HepG2 (cell line): ENCODE data around the gene MMP7. TPM values are rescaled to one million over a fixed set of nuclear protein-coding genes. Genes with fewer than 3 reads are reported as not detected.

ENCODE experiments used
- ATAC-seq: fragments of 200-7000 bp; cut with Tn5 transposase; 3 replicates; pipeline ENCODE4 v1.9.1; 2020; ENCODE audit warnings: mild to moderate bottlenecking, moderate library complexity
- BruUV-seq: library from RNA; stranded (reverse); fragments of 400-500 nt; replicated peaks from 2 replicates; lab custom pipeline; 2021; lab: Mats Ljungman, UMichigan
- CTCF ChIA-PET: fragments of 300-600 bp; formaldehyde crosslinking; extraction: SDS; loops from one replicate; lab custom pipeline; 2021; ENCODE audit warnings: low total read pairs, inconsistent platforms, low intra/inter-chr PET ratio; lab: Yijun Ruan, JAX
- POLR2A ChIA-PET: fragments of 350-600 bp; sonication (Branson Sonifier 250); formaldehyde crosslinking; loops from one replicate; lab custom pipeline; 2020; ENCODE audit warnings: antibody characterized with exemption, inconsistent platforms; lab: Yijun Ruan, JAX
- DNase-seq: peaks from one replicate; pipeline ENCODE4 v3.0.0-alpha.2; 2015; ENCODE audit warnings: low spot score
- FAIRE-seq: peaks from 3 replicates; lab custom pipeline; 2011; peaks lifted over from hg19 to GRCh38; lab: Jason Lieb, UNC
- H2AFZ ChIP-seq: one replicate; pipeline ENCODE4 v1.6.1; 2011; ENCODE audit warnings: low read length, inconsistent platforms
- H3K27ac ChIP-seq: fragments of 300-600 bp; 3 replicates; pipeline ENCODE4 v1.8.0; 2011; ENCODE audit warnings: mixed run types, mild to moderate bottlenecking, mixed read lengths, low read length, inconsistent platforms; ENCODE audit not compliant: insufficient read depth; ENCODE audit errors: extremely low read length
- H3K27me3 ChIP-seq, 2 experiments: fragments of 200-600 bp in 1 of 2; 2 replicates in 1 of 2; 3 replicates in 1 of 2; pipeline versions ENCODE4 v1.6.0 to v1.8.0; 2011; ENCODE audit warnings: low read length in 2 of 2, mild to moderate bottlenecking in 2 of 2, moderate library complexity in 2 of 2, inconsistent platforms in 1 of 2; ENCODE audit not compliant: insufficient read depth in 2 of 2, control insufficient read depth in 1 of 2
- H3K36me3 ChIP-seq, 2 experiments: fragments of 200-600 bp in 1 of 2; replicated peaks in 1 of 2; 2 replicates in 1 of 2; 3 replicates in 1 of 2; pipeline versions ENCODE4 v1.5.1 to v1.8.0; 2011; ENCODE audit warnings: low read length in 2 of 2, inconsistent platforms in 1 of 2; ENCODE audit not compliant: insufficient read depth in 2 of 2, control insufficient read depth in 1 of 2
- H3K4me1 ChIP-seq: 2 replicates; pipeline ENCODE4 v1.5.1; 2012; ENCODE audit warnings: low read length, inconsistent platforms; ENCODE audit not compliant: insufficient read depth
- H3K4me2 ChIP-seq: 2 replicates; pipeline ENCODE4 v1.6.0; 2011; ENCODE audit warnings: low read depth, low read length, inconsistent platforms
- H3K4me3 ChIP-seq, 3 experiments: fragments of 200-600 bp in 1 of 3; sonication (generic), shearing (Covaris generic) in 1 of 3; replicated peaks in 1 of 3; 2 replicates each; pipeline ENCODE4 v1.5.1; 2011 to 2016; ENCODE audit warnings: low read length in 3 of 3, inconsistent platforms in 2 of 3, low read depth in 2 of 3, mild to moderate bottlenecking in 2 of 3, control low read depth in 1 of 3, mixed read lengths in 1 of 3; ENCODE audit not compliant: insufficient read depth in 1 of 3
- H3K79me2 ChIP-seq: one replicate; pipeline ENCODE4 v1.6.1; 2011; ENCODE audit warnings: low read length, inconsistent platforms; ENCODE audit not compliant: insufficient read depth
- H3K9ac ChIP-seq: 2 replicates; pipeline ENCODE4 v1.6.0; 2011; ENCODE audit warnings: mild to moderate bottlenecking, low read depth, low read length, inconsistent platforms; ENCODE audit not compliant: insufficient read depth
- H3K9me3 ChIP-seq: 2 replicates; pipeline ENCODE4 v1.5.1; 2012; ENCODE audit warnings: mild to moderate bottlenecking, low read length
- H4K20me1 ChIP-seq: 2 replicates; pipeline ENCODE4 v1.6.0; 2011; ENCODE audit warnings: inconsistent platforms, mild to moderate bottlenecking, low read length, moderate library complexity; ENCODE audit not compliant: insufficient read depth
- CEBPB ChIP-seq: IDR thresholded peaks from 2 replicates; pipeline ENCODE4 v1.6.1; 2011; ENCODE audit warnings: low read depth, low read length, improper control_type of control experiment, borderline replicate concordance
- CEBPG ChIP-seq: IDR thresholded peaks from 2 replicates; pipeline ENCODE4 v1.6.1; 2016
- WGBS: methylation state at CpG from one replicate; pipeline ENCODE4 v1.1.6; 2017; ENCODE audit warnings: low lambda C conversion rate; 5-methylcytosine and 5-hydroxymethylcytosine counted together
- in situ Hi-C: cut with HindIII; loops from 2 replicates; pipeline ENCODE4 v1.10.0; 2017; ENCODE audit warnings: low pct_unique_long_range_greater_than_20kb; ENCODE audit not compliant: extremely low pct_ligation_motif_present
- intact Hi-C: fragments of 100-400 bp; cut with micrococcal nuclease; formaldehyde crosslinking; loops from one replicate; pipeline ENCODE4 v1.10.0; 2022; ENCODE audit not compliant: unreplicated experiment
- polyA plus RNA-seq, 8 experiments: library from polyadenylated mRNA; depleted of rRNA in 3 of 8; stranded (reverse) in 7 of 8; unstranded in 1 of 8; fragments of >200 nt; fragmentation: Illumina TruSeq in 4 of 8; extraction: Trizol in 4 of 8; gene quantifications; 2 replicates each; pipeline versions ENCODE4 v1.2.1 to v1.2.3, GENCODE V29; 2011 to 2016; ENCODE audit warnings: low read depth in 4 of 8, missing spikeins in 1 of 8, mixed read lengths in 1 of 8; ENCODE audit not compliant: insufficient read depth in 1 of 8
- total RNA-seq, 5 experiments: library from RNA; depleted of rRNA; stranded (reverse); fragments of >200 nt; fragmentation: Illumina TruSeq; extraction: Trizol; gene quantifications; 2 replicates each; pipeline ENCODE4 v1.2.3, GENCODE V29; 2016; ENCODE audit warnings: low read depth in 1 of 5
- TF ChIP-seq, protein P1 (sequence below): sonication (generic); formaldehyde crosslinking; IDR thresholded peaks from 2 replicates; pipeline ENCODE4 v1.4.0; 2020; ENCODE audit warnings: missing genetic modification reagents, borderline replicate concordance
- TF ChIP-seq, protein P2 (sequence below): sonication (generic); formaldehyde crosslinking; IDR thresholded peaks from 2 replicates; pipeline ENCODE4 v1.8.0; 2023; ENCODE audit warnings: mild to moderate bottlenecking, missing genetic modification reagents
- TF ChIP-seq, protein P3 (sequence below), 2 experiments: fragments of 450-650 bp in 1 of 2; sonication (generic) in 1 of 2; formaldehyde crosslinking; IDR thresholded peaks; 2 replicates each; pipeline versions ENCODE4 v1.5.0 to v1.8.0; 2020 to 2022; ENCODE audit warnings: mild to moderate bottlenecking in 1 of 2, missing genetic modification reagents in 1 of 2
- TF ChIP-seq, protein P4 (sequence below): sonication (generic); formaldehyde crosslinking; IDR thresholded peaks from 2 replicates; pipeline ENCODE4 v1.5.0; 2020; ENCODE audit warnings: missing genetic modification reagents

Gene MMP7
- total and polyA plus RNA-seq, 2 of the 13 experiments (the other 11 are each of a cell fraction or from before 2014, with no cell fraction given), result 0.17 TPM; not detected in 1

DNA sequence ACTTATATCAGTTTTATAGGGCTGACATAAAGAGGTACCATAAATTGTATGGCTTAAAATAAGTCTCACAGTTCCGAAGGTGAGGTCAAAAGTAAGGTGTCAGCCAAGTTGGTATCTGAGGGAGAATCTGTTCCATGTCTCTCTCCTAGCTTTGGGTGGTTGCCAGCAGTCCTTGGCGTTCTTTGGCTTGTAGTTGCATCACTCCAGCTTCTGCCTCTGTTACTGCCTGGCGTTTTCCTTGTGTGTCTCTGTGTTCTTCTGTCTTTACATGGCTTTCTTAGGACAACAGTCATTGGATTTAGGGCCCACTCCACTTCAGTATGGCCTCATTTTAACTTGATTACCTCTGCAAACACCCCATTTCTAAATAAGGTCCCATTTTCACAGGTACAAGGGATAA is 16.7 kb downstream of the MMP7 start:
- Histone ChIP-seq H3K4me1 (peaks cover 24% of the 10 kb centered on the region), H3K36me3 (no peaks in the 10 kb centered on the region), H3K27me3 (no peaks in the 10 kb centered on the region), H3K4me2 (no peak overlapping the region), H3K9me3 (no peaks in the 10 kb centered on the region)
- no peak for DNase-seq
- no TSS peak for BruUV-seq
- FAIRE-seq, result no peak
- intact Hi-C loops (no loop called here), in situ Hi-C loops (no loop called here)
- POLR2A ChIA-PET, result no interaction called here
- 0% methylated on average over 3 of the region's 3 CpGs for WGBS
- TF ChIP-seq, protein P1, sequence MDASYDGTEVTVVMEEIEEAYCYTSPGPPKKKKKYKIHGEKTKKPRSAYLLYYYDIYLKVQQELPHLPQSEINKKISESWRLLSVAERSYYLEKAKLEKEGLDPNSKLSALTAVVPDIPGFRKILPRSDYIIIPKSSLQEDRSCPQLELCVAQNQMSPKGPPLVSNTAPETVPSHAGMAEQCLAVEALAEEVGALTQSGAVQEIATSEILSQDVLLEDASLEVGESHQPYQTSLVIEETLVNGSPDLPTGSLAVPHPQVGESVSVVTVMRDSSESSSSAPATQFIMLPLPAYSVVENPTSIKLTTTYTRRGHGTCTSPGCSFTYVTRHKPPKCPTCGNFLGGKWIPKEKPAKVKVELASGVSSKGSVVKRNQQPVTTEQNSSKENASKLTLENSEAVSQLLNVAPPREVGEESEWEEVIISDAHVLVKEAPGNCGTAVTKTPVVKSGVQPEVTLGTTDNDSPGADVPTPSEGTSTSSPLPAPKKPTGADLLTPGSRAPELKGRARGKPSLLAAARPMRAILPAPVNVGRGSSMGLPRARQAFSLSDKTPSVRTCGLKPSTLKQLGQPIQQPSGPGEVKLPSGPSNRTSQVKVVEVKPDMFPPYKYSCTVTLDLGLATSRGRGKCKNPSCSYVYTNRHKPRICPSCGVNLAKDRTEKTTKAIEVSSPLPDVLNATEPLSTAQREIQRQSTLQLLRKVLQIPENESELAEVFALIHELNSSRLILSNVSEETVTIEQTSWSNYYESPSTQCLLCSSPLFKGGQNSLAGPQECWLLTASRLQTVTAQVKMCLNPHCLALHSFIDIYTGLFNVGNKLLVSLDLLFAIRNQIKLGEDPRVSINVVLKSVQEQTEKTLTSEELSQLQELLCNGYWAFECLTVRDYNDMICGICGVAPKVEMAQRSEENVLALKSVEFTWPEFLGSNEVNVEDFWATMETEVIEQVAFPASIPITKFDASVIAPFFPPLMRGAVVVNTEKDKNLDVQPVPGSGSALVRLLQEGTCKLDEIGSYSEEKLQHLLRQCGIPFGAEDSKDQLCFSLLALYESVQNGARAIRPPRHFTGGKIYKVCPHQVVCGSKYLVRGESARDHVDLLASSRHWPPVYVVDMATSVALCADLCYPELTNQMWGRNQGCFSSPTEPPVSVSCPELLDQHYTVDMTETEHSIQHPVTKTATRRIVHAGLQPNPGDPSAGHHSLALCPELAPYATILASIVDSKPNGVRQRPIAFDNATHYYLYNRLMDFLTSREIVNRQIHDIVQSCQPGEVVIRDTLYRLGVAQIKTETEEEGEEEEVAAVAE (CRISPR knock-in tag), result no peak
- TF ChIP-seq, protein P2, sequence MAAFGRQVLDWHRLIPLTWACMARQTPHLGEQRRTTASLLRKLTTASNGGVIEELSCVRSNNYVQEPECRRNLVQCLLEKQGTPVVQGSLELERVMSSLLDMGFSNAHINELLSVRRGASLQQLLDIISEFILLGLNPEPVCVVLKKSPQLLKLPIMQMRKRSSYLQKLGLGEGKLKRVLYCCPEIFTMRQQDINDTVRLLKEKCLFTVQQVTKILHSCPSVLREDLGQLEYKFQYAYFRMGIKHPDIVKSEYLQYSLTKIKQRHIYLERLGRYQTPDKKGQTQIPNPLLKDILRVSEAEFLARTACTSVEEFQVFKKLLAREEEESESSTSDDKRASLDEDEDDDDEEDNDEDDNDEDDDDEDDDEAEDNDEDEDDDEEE, result no peak
- peak; percentile 83 for TF ChIP-seq CEBPB
- TF ChIP-seq CEBPG (CRISPR knock-in tag), result peak; percentile 57
- TF ChIP-seq, protein P3, sequence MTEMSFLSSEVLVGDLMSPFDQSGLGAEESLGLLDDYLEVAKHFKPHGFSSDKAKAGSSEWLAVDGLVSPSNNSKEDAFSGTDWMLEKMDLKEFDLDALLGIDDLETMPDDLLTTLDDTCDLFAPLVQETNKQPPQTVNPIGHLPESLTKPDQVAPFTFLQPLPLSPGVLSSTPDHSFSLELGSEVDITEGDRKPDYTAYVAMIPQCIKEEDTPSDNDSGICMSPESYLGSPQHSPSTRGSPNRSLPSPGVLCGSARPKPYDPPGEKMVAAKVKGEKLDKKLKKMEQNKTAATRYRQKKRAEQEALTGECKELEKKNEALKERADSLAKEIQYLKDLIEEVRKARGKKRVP (CRISPR knock-in tag; IDR thresholded peaks at IDR 0.05), result peak in 1 of 2 experiments; percentile 54; a peak in 1 of 4 replicates
- TF ChIP-seq, protein P4, sequence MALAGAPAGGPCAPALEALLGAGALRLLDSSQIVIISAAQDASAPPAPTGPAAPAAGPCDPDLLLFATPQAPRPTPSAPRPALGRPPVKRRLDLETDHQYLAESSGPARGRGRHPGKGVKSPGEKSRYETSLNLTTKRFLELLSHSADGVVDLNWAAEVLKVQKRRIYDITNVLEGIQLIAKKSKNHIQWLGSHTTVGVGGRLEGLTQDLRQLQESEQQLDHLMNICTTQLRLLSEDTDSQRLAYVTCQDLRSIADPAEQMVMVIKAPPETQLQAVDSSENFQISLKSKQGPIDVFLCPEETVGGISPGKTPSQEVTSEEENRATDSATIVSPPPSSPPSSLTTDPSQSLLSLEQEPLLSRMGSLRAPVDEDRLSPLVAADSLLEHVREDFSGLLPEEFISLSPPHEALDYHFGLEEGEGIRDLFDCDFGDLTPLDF (CRISPR knock-in tag), result no peak
- TF ChIP-seq, all 625 proteins: peak for 3
- Histone ChIP-seq H3K27ac (no peak overlapping the region), H3K9ac (no peak overlapping the region), H2AFZ (no peak overlapping the region), H3K79me2 (no peaks in the 10 kb centered on the region), H4K20me1 (no peaks in the 10 kb centered on the region), H3K4me3 (no peak overlapping the region)
- CTCF ChIA-PET, result no interaction called here
- no peak for ATAC-seq
